ENCODE measurements around the gene TMEFF1.

Gene TMEFF1

GRCh38 chr9:100486479-100487176, 13.7 kb downstream of the TMEFF1 start (continued):
- TF ChIP-seq RARB (CRISPR knock-in tag; IDR thresholded peaks at IDR 0.05), result no peak
- TF ChIP-seq ESRRG (CRISPR knock-in tag; IDR thresholded peaks at IDR 0.05), result no peak
- TF ChIP-seq POU6F1 (CRISPR knock-in tag; IDR thresholded peaks at IDR 0.05; ENCODE audit: borderline replicate concordance, low read depth), result no peak
- TF ChIP-seq PPARA (CRISPR knock-in tag; IDR thresholded peaks at IDR 0.05; ENCODE audit: borderline replicate concordance), result no peak
- TF ChIP-seq ZFP3 (CRISPR knock-in tag; IDR thresholded peaks at IDR 0.05), result no peak

DNA sequence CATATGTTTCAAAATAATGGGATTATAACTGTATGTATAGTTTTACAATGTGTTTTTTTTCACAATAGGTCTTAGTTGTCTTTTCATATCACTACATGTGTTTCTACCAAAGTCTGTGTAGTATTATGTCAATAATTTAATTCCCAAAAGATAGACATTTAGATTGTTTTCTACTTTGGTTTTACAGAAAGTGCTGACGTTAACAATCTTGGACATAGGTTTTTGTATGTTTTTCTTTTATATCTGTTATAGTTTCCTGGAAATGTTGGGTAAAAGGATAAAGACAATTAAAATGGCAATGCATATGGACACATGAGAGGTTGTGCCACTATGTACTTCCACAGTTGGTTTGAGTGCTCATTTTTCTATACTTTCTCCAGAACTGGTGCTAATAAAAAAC, 15.2 kb downstream of the TMEFF1 start:
- TF ChIP-seq ZNF70 (CRISPR knock-in tag; IDR thresholded peaks at IDR 0.05) (no peak), ISL1 (CRISPR knock-in tag; IDR thresholded peaks at IDR 0.05) (no peak), ZFP30 (CRISPR knock-in tag; IDR thresholded peaks at IDR 0.05) (no peak), ZFP3 (CRISPR knock-in tag; IDR thresholded peaks at IDR 0.05) (no peak)
- no peak for ATAC-seq

- ATAC-seq, result peak; percentile 40; the same call in 2 of the 3 replicates
- TF ChIP-seq ZNF70 (CRISPR knock-in tag; IDR thresholded peaks at IDR 0.05) (no peak), ZC3H10 (CRISPR knock-in tag; IDR thresholded peaks at IDR 0.05) (no peak), BACH2 (CRISPR knock-in tag; IDR thresholded peaks at IDR 0.05; ENCODE audit: borderline replicate concordance) (no peak), SNAI2 (CRISPR knock-in tag; IDR thresholded peaks at IDR 0.05) (no peak), CSDC2 (CRISPR knock-in tag; IDR thresholded peaks at IDR 0.05) (no peak), PPARA (CRISPR knock-in tag; IDR thresholded peaks at IDR 0.05; ENCODE audit: borderline replicate concordance) (no peak), ZFP3 (CRISPR knock-in tag; IDR thresholded peaks at IDR 0.05) (no peak), ESRRG (CRISPR knock-in tag; IDR thresholded peaks at IDR 0.05) (no peak), ZFP30 (CRISPR knock-in tag; IDR thresholded peaks at IDR 0.05) (no peak), TCF4 (CRISPR knock-in tag; IDR thresholded peaks at IDR 0.05; ENCODE audit: borderline replicate concordance) (no peak), ZNF565 (CRISPR knock-in tag; conservative IDR thresholded peaks at IDR 0.05; ENCODE audit: low read depth) (no peak), RARB (CRISPR knock-in tag; IDR thresholded peaks at IDR 0.05) (no peak), OSR1 (CRISPR knock-in tag; IDR thresholded peaks at IDR 0.05) (no peak), POU6F1 (CRISPR knock-in tag; IDR thresholded peaks at IDR 0.05; ENCODE audit: borderline replicate concordance, low read depth) (no peak), CSRNP3 (CRISPR knock-in tag; IDR thresholded peaks at IDR 0.05) (no peak), GLIS3 (CRISPR knock-in tag; IDR thresholded peaks at IDR 0.05) (no peak), TOX (CRISPR knock-in tag; IDR thresholded peaks at IDR 0.05; ENCODE audit: borderline replicate concordance) (no peak), CREB5 (CRISPR knock-in tag; IDR thresholded peaks at IDR 0.05; ENCODE audit: low read depth) (no peak)
These were observed 16.9 kb downstream of the TMEFF1 start for GRCh38 chr9:100489836-100490235.

GRCh38 chr9:100492952-100493351, 20.0 kb downstream of the TMEFF1 start:
- ATAC-seq, result peak; percentile 65; the same call in 2 of the 3 replicates
- TF ChIP-seq GLIS3 (CRISPR knock-in tag; IDR thresholded peaks at IDR 0.05) (no peak), CREB5 (CRISPR knock-in tag; IDR thresholded peaks at IDR 0.05; ENCODE audit: low read depth) (no peak), CSRNP3 (CRISPR knock-in tag; IDR thresholded peaks at IDR 0.05) (no peak), POU6F1 (CRISPR knock-in tag; IDR thresholded peaks at IDR 0.05; ENCODE audit: borderline replicate concordance, low read depth) (no peak), TCF4 (CRISPR knock-in tag; IDR thresholded peaks at IDR 0.05; ENCODE audit: borderline replicate concordance) (no peak), ZFP30 (CRISPR knock-in tag; IDR thresholded peaks at IDR 0.05) (no peak), ZC3H10 (CRISPR knock-in tag; IDR thresholded peaks at IDR 0.05) (no peak), ZNF565 (CRISPR knock-in tag; conservative IDR thresholded peaks at IDR 0.05; ENCODE audit: low read depth) (no peak)
- TF ChIP-seq, protein P1, sequence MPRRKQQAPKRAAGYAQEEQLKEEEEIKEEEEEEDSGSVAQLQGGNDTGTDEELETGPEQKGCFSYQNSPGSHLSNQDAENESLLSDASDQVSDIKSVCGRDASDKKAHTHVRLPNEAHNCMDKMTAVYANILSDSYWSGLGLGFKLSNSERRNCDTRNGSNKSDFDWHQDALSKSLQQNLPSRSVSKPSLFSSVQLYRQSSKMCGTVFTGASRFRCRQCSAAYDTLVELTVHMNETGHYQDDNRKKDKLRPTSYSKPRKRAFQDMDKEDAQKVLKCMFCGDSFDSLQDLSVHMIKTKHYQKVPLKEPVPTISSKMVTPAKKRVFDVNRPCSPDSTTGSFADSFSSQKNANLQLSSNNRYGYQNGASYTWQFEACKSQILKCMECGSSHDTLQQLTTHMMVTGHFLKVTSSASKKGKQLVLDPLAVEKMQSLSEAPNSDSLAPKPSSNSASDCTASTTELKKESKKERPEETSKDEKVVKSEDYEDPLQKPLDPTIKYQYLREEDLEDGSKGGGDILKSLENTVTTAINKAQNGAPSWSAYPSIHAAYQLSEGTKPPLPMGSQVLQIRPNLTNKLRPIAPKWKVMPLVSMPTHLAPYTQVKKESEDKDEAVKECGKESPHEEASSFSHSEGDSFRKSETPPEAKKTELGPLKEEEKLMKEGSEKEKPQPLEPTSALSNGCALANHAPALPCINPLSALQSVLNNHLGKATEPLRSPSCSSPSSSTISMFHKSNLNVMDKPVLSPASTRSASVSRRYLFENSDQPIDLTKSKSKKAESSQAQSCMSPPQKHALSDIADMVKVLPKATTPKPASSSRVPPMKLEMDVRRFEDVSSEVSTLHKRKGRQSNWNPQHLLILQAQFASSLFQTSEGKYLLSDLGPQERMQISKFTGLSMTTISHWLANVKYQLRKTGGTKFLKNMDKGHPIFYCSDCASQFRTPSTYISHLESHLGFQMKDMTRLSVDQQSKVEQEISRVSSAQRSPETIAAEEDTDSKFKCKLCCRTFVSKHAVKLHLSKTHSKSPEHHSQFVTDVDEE (CRISPR knock-in tag; IDR thresholded peaks at IDR 0.05), result no peak

All from SK-N-SH treated with all-trans-retinoic acid at 6 μM for 48 hours (cell line).